Transverse colon (tissue), 4 donors: ENCODE results near the gene PCCB.

Experiments
- CTCF ChIP-seq, 5 experiments: fragments of 200-600 bp in 3 of 5; fragments of 450-650 bp in 2 of 5; sonication (generic) in 3 of 5; IDR thresholded peaks; 1 replicate in 2 of 5; 2 replicates in 3 of 5; pipeline ENCODE4 v1.5.1; 2016 to 2017; ENCODE audit warnings: antibody characterized with exemption in 5 of 5, inconsistent platforms in 3 of 5, mild to moderate bottlenecking in 2 of 5, moderate library complexity in 1 of 5
- POLR2AphosphoS5 ChIP-seq, 3 donors: sonication (generic); formaldehyde crosslinking; IDR thresholded peaks; one replicate each; pipeline ENCODE4 v1.6.1; 2016; ENCODE audit warnings: antibody characterized with exemption in 3 of 3

- TF ChIP-seq CTCF (IDR thresholded peaks at IDR 0.05), result no peak
- TF ChIP-seq POLR2AphosphoS5 (IDR thresholded peaks at IDR 0.05), result no peak
These were observed 38.6 kb upstream of the PCCB start for GRCh38 chr3:136211547-136211946.
